ENCODE measurements around the gene PLRG1. TPM values are rescaled to one million over a fixed set of nuclear protein-coding genes. Genes with fewer than 3 reads are reported as not detected.
"Not testable (repeated sequence)": the region's sequence is repeated elsewhere in the genome, so short reads cannot be mapped to it uniquely, and the experiment has no call there.

Gene PLRG1
- 70.3 and 124 TPM in 2 replicates for total RNA-seq

GRCh38 chr4:154549894-154550790 is at the start of gene PLRG1:
PLRG1 (minus strand) TSS chr4:154550400; CDS start chr4:154550308, 92 bp downstream.
- DNase-seq: peak; percentile 97

GRCh38 chr4:154597798-154598774 is 47.9 kb upstream of the PLRG1 start:
- DNase-seq: no peak

GRCh38 chr4:154597281-154597680 is 47.1 kb upstream of the PLRG1 start:
- DNase-seq: not testable (repeated sequence)

- no peak for DNase-seq
Observed at GRCh38 chr4:154595807-154596206, 45.6 kb upstream of the PLRG1 start.

DNA sequence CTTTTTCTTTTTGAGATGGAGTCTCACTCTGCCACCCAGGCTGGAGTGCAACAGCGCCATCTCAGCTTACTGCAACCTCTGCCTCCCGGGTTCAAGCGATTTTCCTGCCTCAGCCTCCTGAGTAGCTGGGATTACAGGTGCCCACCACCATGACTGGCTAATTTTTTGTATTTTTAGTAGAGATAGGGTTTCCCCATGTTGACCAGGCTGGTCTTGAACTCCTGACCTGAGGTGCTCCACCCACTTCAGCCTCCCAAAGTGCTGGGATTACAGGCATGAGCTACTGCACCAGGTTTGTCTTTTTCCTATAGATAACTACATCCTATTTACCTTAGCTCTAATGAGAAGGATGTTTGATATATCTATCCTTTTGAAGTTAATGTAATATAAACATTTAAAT is 44.1 kb upstream of the PLRG1 start:
- DNase-seq: not testable (repeated sequence)

GRCh38 chr4:154593868-154594267 is 43.7 kb upstream of the PLRG1 start:
- DNase-seq: no peak

DNA sequence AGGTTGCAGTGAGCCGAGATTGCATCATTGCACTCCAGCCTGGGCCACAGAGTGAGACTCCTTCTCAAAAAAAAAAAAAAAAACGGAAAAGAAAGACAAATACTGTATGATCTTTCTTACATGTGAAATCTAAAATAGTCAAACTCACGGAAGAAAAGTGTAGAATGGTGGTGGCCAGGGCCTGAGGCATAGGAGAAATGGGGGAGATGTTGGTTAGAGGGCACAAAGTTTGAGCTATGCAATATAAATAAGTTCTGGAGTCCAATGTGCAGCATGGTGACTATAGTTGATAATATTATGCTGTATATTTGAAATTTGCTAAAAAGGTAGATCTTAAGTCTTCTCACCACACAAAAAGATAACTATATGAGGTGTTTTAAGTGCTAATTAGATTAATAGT is 41.7 kb upstream of the PLRG1 start:
- no peak for DNase-seq

DNA sequence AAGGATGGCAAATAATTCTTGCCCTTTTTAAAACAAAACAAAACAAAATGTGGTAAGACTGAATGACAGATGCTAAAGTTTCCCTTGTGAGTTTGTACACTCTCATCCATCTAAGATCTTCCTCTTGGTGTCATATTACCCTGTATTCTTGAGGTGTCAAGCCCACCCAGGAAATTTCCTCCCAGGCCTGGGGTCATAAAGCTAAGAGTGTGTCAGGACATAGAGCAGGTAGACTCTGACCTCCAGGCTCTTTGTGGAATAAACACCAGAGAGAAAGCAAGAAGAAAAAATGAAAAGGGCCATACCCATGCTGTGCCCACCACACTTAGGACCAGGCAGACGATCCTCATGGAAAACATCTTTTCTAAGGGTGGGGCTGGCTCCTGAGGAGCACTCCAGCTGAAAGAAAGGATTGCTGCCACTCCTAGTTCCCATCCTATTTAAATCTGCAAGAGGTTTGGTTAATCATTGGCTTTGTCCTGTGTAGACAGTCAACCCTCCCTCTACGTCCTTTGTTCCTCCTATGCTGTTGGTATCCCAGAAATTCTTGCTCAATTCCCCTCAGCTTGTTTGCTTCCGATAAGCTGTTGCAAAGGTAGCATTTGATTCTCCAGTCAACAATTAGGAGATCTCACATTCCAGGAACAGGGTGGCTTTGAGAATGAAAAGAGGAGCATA is 40.3 kb upstream of the PLRG1 start, which contains the start of gene FGA:
TSS of gene FGA (minus strand) at position 414 of the 678 bp plus-strand sequence. CDS start at position 359, 55 bp downstream.
- DNase-seq: no peak

DNA sequence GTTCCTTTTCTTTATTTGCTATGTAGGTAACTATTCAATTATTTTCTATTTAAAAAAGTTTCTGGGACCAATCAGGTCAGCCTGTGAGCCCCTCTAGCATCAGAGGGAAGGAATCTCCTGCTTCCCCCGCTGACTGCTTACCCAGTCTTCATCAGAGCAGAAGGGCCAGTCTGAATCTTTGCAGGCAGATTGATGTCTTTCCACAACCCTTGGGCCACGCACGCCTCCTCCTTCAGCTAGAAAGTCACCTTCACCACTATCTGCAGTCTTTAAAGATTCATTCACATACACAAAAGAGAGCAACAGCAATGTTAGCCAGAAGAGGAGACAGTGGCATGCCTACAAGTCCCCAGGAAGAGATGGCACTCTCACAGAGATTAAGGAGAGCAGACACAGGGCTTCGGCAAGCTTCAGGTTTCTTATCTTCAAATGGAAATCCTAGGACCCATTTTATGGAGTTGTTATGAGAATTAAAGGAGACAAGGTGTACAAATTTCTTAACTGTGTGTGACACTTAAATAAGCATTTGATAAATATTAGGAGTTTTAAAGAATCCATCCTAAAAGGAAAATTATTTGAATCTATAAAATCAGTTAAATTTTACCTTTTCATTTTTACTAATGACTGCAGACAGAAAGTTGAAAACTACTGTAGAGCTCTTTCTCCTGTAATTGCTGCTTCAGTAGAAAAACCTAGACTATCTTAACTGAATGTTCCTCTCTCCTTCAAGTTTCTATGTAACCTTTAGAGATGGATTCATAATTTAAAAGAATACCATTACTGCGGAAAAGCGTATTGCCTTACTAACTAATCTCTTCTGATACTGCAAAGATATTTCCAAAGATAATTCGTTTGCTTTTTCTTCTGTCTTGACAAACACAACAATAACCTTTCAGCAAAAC is 39.3 kb upstream of the PLRG1 start:
- DNase-seq: no peak

GRCh38 chr4:154588198-154588597 is 38.0 kb upstream of the PLRG1 start:
- no peak for DNase-seq

DNA sequence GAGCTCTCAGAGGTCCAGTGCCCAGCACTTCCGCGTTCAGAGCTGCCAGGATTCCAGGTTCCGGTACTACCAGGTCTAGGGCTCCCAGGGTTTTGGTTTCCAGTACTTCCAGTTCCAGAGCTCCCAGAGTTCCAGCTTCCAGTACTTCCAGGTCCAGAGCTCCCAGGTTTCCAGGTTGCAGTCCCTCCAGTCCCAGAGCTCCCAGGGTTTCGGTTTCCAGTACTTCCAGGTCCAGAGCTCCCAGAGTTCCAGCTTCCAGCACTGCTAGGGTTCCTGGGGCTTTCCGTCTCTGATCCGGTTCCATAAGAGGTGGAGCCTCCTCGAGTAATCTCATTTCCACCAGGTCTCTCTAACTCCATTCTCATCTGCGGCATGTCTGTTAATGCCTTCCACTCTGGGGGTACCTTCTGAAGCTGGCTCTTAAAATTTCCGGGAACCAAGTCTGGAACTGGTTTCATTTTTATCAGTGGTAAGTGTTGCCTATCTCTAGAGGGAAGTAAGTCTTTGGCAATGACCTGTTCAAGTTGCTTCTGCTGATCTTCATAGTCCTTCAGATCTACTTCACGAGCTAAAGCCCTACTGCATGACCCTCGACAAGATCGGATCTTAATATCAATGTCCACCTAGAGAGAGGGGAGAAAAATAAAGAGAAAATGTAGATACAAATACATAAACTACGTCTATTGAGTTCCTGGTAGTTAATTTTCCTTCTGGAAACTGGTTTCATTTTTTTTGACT is 36.3 kb upstream of the PLRG1 start:
- no peak for DNase-seq

GRCh38 chr4:154585369-154586018 is 35.3 kb upstream of the PLRG1 start:
- no peak for DNase-seq

DNA sequence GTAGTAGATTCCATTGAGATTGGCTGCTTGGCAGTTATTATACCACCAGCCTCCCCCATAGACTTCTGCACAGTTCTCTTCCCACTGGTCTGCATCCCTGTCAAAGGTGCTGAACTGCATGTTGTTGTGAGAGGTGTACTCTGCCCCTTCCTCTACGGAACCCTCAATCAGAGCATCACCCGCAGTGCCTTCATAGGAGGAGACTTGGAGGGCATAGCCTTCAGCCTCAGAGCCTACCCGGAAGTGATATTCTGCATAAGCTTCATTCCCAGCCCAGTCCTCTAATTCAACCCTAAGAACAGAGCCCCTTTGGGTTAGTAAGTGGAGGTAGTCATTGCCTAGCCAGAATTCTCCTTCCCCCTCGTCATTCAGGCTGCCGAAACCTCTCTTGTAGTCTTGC is 34.1 kb upstream of the PLRG1 start:
- DNase-seq: no peak

- no peak for DNase-seq
Observed at GRCh38 chr4:154583677-154584076, 33.5 kb upstream of the PLRG1 start.

DNA sequence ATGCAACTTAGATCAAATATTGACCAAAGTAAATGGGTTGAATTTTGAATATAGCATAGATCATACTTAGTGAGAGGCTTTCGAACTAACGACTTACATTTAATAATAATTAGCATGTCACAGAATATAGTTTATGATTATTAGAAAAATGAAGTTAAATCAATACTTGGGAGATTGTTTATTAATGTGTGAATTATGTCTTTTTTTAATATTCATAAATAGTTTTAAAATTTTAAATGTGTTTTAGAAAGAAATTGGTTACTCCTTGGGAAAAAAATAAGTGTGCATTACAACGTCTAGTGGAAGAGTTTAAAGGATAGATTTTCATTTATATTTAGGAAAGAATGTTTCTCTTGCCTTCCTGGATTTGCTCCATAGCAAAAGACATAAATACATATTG is 33.0 kb upstream of the PLRG1 start:
- DNase-seq: no peak

DNA sequence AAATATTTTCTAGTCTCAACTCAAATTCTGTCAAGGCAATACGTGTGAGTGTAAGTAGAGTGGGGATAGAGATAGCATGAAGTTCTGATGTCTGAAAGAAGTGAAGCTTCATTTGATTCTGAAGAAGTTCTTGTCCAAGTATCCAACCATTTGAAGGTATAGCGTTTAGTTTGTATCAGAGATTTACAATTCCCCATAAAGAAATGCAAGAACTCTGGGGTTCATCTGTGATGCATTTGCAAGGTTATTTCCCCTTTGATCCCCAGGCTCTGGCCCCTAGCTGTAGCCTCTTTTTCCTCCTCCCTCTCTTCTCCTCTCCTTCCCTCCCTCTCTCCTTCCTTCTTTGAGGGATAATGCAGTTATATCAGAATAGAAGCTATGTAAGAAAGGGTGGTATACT is 32.5 kb upstream of the PLRG1 start:
- no peak for DNase-seq

DNA sequence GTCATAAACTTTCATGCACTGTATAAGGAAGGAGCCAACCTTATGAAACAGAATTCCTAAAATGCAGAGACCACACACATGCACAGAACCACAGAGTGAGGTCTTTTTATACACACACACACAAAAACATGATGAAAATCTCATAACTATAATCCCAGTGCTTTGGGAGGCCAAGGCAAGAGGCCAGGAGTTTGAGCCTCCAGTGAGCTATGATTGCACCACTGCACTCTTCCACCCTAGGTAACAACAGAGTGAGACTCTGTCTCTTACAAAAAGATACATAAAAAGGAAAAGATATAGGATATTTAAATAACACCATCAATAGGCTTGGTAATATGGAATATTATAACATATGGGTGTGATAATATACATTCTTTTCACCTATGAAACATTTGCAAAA is 29.7 kb upstream of the PLRG1 start:
- no peak for DNase-seq

DNA sequence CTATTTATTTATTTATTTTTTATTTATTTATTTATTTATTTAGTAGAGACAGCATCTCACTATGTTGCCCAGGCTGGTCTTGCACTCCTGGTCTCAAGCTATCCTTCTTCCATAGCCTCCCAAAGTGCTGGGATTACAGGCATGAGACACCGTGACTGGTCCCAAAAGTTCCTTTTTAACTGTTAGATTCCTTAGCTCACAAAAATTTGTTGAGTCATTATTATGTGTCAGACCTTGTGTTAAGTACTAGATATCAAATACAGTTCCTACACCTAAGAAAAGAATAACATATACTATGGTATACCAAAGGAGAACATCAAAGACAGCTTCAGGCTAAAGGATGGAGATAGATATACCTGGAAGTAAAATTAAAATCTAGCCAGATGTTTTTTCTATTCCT is 28.7 kb upstream of the PLRG1 start:
- DNase-seq: no peak

GRCh38 chr4:154577324-154577723 is 27.1 kb upstream of the PLRG1 start:
- no peak for DNase-seq

- no peak for DNase-seq
Observed at GRCh38 chr4:154574311-154574710, 24.1 kb upstream of the PLRG1 start.
